A549 (cell line): Measurements from ENCODE around the gene SOD3.

Source experiments
- CTCF ChIP-seq: fragments of >200 bp; sonication (Bioruptor Twin); formaldehyde crosslinking; IDR thresholded peaks from 3 replicates; pipeline ENCODE4 v1.5.1; 2016
- JUN ChIP-seq, 2 experiments: fragments of >200 bp; sonication (Bioruptor Twin); formaldehyde crosslinking; IDR thresholded peaks; 2 replicates in 1 of 2; 3 replicates in 1 of 2; pipeline ENCODE4 v1.6.1; 2016 to 2017
- PHF8 ChIP-seq: fragments of 200-600 bp; sonication (generic); IDR thresholded peaks from 2 replicates; pipeline ENCODE4 v1.6.1; 2016; ENCODE audit warnings: low read depth, mild to moderate bottlenecking, antibody characterized with exemption, moderate library complexity, borderline replicate concordance
- POLR2A ChIP-seq: IDR thresholded peaks from 2 replicates; pipeline ENCODE4 v1.6.1; 2012; ENCODE audit warnings: mild to moderate bottlenecking, low read length
- RFX5 ChIP-seq: fragments of 450-650 bp; IDR thresholded peaks from 2 replicates; pipeline ENCODE4 v1.7.1; 2014; ENCODE audit warnings: antibody characterized with exemption, mild to moderate bottlenecking, moderate library complexity

GRCh38 chr4:24771241-24771640 is 24.1 kb upstream of the SOD3 start:
- TF ChIP-seq JUN (IDR thresholded peaks at IDR 0.05) (no peak), PHF8 (no peak), CTCF (no peak), RFX5 (no peak), POLR2A (no peak)
